GM21723 (cell line): Measurements from ENCODE around the gene FLNC.

Experiments used
- ATAC-seq: cut with Tn5 transposase; IDR thresholded peaks from one replicate; pipeline ENCODE4 v1.9.1; 2021; ENCODE audit warnings: mild to moderate bottlenecking, moderate library complexity; ENCODE audit not compliant: unreplicated experiment

The FLNC gene

GRCh38 chr7:128830231-128831177, at the start of gene FLNC:
FLNC (plus strand) TSS chr7:128830406; CDS start chr7:128830638, 232 bp downstream.
- ATAC-seq = no peak

- ATAC-seq = no peak
Measured at GRCh38 chr7:128781126-128781525, 49.1 kb upstream of the FLNC start.

GRCh38 chr7:128781851-128782250, 48.4 kb upstream of the FLNC start:
- no peak for ATAC-seq

- no peak for ATAC-seq
Measured at GRCh38 chr7:128783143-128783861, 46.9 kb upstream of the FLNC start.

- no peak for ATAC-seq
Measured at GRCh38 chr7:128785738-128786137, 44.5 kb upstream of the FLNC start.

GRCh38 chr7:128788446-128789412, 41.5 kb upstream of the FLNC start:
- no peak for ATAC-seq

GRCh38 chr7:128790315-128791041, 39.7 kb upstream of the FLNC start:
- no peak for ATAC-seq

- peak; percentile 90 for ATAC-seq
Measured at GRCh38 chr7:128791121-128791971, 38.9 kb upstream of the FLNC start, which contains the start of gene CCDC136. CCDC136 (plus strand) TSS chr7:128791968; CDS start chr7:128792412, 444 bp downstream.

GRCh38 chr7:128791972-128792327, 38.3 kb upstream of the FLNC start:
- ATAC-seq = no peak

- ATAC-seq = no peak
Measured at GRCh38 chr7:128792471-128793180, 37.6 kb upstream of the FLNC start.

GRCh38 chr7:128793181-128793547, 37.0 kb upstream of the FLNC start:
- ATAC-seq = no peak

GRCh38 chr7:128794020-128794419, 36.2 kb upstream of the FLNC start:
- ATAC-seq = no peak

- no peak for ATAC-seq
Measured at GRCh38 chr7:128794436-128794835, 35.8 kb upstream of the FLNC start.

GRCh38 chr7:128795129-128795528, 35.1 kb upstream of the FLNC start:
- ATAC-seq = no peak

GRCh38 chr7:128796327-128796726, 33.9 kb upstream of the FLNC start:
- ATAC-seq = no peak

- no peak for ATAC-seq
Measured at GRCh38 chr7:128799451-128799850, 30.8 kb upstream of the FLNC start.

GRCh38 chr7:128800567-128800966, 29.6 kb upstream of the FLNC start:
- ATAC-seq = no peak

GRCh38 chr7:128801003-128801402, 29.2 kb upstream of the FLNC start:
- ATAC-seq = no peak
